ENCODE measurements around the gene MED14.

MED14 gene

DNA sequence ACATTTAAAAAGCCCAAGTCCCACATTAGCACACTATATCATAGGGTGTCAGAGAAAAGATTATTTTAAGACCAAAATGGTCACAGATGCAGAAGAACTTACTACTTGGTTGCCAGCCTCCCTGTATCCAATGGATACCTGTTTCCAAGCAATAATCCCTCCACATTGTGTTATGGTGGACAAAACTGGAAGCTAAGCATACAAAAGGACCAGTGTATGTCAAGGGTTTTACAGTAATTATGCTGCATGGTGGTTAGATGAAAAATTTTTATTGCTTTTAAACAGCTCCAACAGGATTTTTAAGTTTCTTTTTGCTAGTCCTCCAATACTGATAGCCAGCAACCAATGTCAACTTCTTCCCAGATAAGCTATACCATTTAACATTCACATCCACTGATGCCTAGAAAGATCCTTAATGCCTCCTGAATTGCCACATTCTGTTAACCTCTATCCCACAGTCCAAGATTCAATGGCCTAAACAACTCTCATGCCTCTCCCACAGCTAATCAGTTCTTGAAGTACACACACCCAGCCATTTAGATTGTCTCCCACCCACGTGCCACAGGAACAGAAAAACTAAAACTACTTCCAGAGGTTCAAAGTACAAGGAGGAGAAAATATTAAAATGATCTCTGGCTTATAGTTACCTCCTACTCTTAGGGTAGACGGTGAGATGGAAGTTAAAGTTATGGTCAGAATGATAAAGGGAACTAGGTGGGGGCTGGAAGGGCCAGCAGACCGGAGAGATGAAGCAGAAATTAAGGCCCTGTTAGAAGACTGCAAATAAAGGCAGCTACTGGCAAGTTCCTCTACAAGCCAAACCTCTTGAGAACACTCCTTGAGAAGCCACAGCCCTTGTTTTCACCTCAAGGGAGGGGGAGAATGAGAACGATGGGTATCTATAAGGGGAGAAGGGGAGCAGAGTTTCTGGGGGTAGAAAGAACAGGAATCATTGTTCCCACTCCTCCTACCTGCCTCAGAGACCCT is 5.5 kb downstream of the MED14 start:
- DNase-seq (ENCODE audit: low spot score) (no peak), FAIRE-seq (no peak)

DNA sequence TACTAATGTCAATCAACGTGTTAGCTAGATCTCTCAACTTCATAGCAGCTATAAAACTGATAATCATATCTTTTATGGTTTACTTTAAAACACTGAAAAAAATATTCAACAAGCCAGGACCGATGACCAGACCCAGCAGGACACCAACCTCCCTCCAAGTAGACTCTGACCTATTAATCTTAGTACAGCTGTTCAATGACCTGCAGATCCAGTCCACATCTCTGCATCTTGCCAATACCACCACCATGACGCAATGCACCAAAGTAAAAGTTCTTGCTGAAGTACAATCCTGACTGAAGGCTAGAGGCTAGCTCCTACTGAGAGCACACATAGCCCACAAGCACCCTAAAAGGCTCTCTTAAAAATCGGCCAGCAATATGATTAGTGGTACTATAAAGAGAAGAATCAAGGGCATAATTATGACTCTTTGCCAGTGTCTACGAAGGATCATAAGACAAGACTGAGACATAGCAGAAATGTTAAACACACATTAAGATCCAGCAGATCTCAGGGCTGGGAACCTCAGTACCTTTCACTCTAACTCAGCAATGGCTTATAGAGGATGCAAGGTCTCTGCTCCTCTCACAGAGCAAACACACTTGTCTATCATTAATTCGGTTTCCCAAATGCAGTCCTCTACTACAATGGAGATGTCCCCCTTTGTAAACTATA is 7.6 kb downstream of the MED14 start:
- FAIRE-seq (no peak), DNase-seq (ENCODE audit: low spot score) (no peak)

DNA sequence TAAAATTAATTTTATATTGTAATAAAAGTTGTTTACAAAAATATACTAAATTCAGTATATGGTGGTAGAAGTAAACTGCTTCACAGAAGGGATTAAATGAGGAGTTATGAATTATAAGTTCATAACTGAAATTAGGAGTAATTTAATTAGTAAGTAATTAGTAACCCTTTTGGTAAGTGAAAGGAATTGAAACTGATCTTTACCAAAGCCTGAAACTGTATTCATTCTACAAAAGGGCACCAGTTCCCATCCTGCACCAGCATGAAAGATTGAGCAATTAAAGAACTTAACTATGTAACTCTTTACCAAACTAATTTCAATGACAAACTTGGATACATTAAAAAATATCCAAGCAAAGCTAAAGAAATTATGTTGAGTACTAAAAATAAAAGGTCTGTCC is 8.2 kb downstream of the MED14 start:
- DNase-seq (ENCODE audit: low spot score) (no peak), FAIRE-seq (no peak)

DNA sequence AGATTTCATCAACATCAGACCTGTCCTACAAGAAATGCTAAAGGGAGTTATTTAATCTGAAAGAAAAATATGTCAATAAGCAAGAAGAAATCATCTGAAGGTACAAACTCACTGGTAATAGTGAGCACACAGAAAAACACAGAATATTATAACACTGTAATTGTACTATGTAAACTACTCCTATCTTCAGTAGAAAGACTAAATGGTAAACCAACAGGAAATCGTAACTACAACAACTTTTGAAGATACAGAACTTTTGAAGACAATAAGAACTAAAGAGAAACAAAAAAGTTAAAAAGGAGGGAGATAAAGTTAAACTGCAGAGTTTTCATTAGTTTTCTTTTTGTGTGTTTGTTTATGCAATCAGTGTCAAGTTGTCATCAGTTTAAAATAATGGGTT is 12.4 kb downstream of the MED14 start:
- DNase-seq (ENCODE audit: low spot score): no peak
- FAIRE-seq: no peak

DNA sequence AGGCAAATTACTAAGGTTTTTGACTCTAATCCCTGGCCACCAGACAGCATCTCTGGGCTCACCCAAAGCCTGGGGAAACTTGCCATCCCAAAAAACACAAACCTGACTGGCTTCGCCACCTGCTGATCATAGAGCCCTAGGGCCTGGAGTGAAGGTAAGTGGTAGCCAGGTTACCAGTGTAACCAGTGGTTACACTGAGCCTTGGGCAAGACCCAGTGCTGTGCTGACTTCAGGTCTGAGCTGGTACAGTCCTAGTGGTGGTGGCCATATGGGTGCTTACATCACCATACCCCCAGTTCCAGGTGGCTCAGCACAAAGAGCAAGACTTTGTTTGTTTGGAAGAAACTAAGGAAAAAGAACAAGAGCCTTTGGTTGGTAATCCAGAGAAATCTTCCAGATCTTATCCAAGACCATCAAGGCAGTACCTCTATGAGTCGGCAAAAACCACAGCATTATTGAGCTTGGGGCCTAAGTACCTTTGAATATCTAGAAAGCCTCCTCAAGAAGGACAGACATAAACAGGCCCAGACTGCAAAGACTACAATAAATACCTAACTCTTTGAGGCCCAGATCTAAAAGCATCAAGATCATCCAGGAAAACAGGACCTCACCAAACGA is 13.7 kb downstream of the MED14 start:
- no peak for FAIRE-seq

DNA sequence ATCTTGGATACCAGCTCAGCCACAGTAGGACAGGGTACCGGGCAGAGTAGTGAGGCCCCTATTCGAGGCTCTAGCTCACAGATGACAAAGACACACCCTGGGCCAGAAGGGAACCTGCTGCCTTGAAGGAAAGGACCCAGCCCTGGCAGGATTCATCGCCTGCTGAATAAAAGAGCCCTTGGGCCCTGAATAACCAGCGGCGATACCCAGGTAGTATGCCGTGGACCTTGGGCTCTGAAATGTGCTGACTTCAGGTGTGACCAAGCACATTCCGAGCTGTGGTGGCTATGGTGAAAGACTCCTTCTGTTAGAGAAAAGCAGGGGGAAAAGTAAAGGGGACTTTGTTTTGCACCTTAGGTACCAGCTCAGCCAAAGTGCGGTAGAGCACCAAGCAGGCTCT is 14.6 kb downstream of the MED14 start:
- DNase-seq (ENCODE audit: low spot score) (no peak), FAIRE-seq (no peak)

More for the DNA sequence above, 13.7 kb downstream of the MED14 start:
- DNase-seq (ENCODE audit: low spot score): no peak

DNA sequence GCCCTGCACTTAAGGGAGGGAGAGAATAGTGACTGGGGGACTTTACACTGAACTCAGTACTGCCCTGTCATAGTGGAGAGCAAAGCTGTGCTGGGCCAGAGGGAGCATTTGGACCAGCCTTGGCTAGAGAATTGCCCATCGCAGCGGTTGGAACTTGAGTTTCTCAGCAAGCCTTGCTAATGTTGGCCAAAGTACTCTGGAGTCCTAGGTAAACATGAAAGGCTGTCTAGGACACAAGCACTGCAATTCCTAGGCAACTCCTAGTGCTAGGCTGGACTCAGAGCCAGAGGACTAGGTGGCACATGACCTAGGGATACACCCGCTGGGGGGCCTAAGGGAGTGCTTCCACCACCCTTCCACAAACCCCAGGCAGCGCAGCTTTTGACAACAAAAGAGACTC is 15.0 kb downstream of the MED14 start:
- DNase-seq (ENCODE audit: low spot score) (no peak), FAIRE-seq (no peak)

DNA sequence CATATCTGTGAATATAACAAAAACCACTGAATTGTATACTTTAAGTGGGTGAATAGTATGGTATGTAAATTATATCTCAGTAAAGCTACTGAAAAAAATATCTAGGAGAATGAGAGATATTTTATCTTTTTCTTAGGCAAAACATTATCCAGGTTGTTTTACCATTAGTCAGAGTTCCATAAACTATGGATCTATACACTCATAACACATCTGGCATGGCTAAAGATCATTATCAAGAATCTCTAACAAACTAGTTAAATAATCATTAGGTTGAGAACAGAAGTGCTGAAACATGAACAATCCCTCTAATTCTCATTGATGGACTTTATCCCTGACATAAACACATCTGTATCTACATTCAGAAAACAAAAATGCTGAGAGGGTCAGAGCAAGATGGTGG is 15.6 kb downstream of the MED14 start:
- no peak for FAIRE-seq
- no peak for DNase-seq (ENCODE audit: low spot score)

DNA sequence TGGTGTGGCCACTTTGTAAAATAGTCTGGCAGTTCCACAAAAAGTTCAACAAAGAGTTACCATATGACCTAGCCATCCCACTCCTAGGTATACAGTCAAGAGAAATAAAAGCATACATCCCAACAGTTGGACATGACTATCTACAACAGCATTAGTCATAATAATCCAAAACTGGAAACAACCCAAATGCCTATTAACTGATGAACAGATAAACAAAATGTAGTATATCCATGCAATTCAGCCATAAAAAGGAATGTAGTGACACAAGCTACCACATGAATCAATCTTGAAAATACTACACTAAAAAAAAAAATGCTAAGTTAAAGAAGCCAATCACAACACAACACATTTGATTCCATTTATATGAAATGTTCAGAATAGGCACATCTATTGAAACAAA is 16.1 kb downstream of the MED14 start:
- DNase-seq (ENCODE audit: low spot score): no peak
- FAIRE-seq: no peak

DNA sequence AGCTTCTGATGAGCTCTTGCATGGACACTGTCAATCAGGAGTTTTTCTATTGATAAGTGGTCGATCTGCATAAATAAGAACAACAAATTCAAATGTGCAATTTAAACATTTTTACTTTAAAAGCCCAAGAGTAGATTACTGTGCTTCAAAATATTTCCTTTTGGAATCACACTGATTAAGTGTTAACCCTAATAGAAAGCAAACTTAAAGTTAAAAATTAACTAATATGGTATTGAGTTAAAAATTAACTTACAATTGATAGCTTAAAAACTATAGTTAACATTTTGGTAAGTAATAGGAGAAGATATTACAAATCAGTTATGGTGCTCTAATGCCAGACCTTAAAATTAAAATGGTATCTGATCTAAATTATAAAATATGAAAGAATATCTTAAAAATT is 25.9 kb downstream of the MED14 start:
- FAIRE-seq (no peak), DNase-seq (ENCODE audit: low spot score) (no peak)

DNA sequence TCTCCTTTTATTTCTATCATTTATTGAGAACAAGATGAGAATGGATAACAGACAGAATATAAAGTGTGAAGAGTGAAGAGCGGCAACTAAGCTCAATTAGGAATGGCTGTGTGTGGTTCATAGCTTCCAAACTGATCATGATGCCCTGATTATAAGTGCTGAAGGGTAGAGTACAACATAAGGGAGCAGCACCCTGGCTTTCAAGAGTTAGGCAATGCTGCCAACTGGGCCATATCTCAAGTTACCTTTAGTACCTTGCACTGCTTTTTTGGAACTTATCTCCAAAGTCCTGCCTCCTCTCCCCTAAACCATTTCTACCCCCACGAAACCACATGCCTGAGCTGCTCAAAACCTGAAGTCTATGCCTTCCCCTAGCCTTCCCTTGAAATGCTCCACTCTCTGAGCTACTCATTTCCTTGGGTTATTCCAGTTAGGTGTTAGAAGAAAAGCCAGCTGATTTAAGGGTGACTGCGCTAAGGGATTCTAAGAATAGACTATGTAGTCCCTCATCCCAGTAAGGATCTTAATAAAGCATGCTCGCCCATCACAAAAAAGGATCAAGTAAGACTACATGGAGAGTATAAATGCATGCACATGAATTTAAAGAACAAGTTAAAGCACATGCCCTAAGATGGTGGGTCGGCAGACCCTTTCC is 29.6 kb downstream of the MED14 start:
- DNase-seq (ENCODE audit: low spot score) (no peak), FAIRE-seq (no peak)

DNA sequence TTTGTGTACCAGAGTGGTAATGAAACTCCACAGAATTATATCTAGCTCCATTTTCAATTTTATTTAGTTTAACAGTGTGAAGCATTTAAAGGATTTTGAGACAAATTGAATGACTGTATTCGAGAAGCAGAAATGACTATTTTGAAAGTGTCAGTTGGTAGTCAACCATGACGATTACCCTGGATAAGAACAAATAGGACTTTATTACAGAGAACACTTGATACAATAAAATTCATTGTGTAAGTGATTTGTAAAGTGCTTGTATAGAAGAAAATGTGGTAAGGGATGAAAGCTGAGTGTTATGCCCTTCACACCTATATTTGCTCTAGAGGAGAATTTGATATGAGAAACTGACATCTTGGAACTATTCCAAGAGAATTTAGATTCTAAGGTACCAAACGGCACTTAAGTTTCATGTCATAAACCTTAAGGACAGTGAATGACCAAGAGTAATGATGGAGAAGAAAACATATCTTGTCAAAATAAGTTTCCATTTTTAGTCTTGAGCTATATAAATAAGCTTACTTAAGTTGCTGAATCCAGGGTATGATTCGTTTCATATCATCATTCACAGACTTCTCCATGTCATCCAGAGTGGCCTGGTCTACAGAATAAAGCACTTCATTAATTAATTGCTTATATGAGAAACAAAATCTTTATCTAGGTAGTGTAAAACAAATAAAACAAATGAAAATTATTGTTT is 34.6 kb downstream of the MED14 start:
- FAIRE-seq (no peak), DNase-seq (ENCODE audit: low spot score) (no peak)

DNA sequence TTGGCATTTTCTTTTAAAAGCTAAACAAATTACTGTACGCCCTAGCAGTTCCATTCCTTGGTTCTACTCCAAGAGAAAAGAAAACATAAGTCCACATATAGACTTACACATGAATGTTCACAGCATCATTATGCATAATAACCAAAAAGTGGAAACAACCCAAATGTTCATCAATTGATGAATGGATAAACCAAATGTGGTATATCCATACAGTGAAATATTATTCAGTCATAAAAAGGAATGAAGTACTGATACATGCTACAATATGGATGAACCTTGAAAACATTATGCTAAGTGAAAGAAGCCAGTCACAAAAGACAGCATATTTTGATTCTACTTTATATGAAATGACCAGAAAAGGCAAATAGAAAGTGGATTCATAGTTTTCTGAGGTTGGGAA is 36.5 kb downstream of the MED14 start:
- FAIRE-seq: no peak
- no peak for DNase-seq (ENCODE audit: low spot score)

DNA sequence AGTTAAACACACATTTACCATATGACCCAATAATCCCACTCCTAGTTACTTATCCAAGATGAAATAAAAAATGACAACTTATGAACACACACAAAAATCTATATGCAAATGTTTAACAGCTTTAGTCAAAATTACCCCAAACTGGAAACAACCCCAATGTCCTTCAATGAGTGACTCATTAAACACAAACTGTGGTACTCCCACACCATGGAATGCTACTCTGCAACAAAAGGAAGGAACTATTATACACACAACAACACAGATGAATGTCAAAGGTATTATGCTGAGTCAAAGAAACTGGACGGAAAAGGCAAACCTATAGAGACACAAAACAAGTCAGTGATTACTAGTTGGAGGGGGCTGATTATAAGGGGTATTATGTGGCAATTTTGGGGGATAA is 40.5 kb downstream of the MED14 start:
- FAIRE-seq: no peak

DNA sequence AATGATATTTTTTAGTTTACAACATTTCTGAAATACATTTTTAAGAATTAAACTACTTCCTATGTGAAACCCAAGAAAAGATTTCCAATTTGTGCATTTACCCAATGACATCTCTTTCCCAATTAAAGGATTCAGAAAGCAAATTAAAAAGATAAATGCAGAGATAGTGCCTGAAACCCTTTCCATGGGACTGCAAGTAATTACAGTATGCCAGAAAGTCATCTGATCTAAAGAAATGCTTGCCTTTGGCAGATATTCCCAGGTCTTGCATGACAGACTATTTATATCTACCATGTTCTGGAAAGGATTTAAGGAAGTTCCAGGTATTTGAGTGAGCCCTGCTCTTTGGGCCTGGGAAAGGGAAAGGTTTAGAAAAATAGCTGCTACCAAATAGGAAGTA is 46.4 kb downstream of the MED14 start:
- no peak for DNase-seq (ENCODE audit: low spot score)
- FAIRE-seq: no peak

More for the DNA sequence above, 40.5 kb downstream of the MED14 start:
- no peak for DNase-seq (ENCODE audit: low spot score)

DNA sequence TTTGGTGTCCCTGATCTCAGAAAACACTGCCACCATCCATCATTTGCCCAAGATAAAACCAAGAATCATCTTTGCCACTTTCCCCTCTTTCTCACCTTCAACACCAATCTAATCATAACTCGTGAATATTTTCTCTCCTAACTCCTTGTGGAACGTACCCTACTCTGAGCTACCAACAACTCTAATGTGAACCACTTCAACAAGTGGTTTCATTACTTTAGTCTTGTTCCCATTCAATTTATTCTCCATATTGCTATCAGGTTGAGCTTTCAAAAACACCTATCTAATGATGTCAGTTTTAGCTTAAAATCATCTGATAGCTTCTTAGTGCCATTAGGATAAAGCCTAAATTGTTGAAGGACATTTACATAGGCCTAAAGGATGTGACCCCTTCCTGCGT is 48.2 kb downstream of the MED14 start:
- no peak for DNase-seq (ENCODE audit: low spot score)
- no peak for FAIRE-seq

DNA sequence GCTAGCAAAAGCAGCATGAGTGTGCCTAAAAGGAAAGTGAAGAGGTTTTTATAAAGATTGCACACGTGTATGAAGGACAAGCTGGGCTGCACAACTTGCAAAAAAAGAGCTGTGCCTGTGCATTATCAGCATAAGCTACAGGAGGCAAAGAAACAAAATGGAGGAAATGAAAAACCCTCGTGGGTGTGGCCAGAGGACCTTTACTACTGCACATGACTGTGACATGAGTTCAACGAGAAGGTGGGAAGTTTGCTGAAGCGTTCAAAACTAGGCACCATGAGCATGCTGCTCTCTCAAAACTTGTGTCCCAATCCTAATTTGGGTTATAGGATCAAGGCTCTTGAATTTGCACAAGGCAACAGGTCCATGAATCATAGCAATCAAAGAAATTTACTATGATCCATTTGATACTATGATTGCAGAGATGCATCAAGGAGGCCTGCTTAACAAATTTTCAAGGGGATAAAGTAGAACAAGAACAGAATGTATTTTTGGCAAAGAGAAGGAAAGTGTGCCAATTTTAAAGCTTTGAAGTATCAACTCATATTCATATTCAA is 49.9 kb downstream of the MED14 start:
- DNase-seq (ENCODE audit: low spot score) (no peak), FAIRE-seq (no peak)

DNA sequence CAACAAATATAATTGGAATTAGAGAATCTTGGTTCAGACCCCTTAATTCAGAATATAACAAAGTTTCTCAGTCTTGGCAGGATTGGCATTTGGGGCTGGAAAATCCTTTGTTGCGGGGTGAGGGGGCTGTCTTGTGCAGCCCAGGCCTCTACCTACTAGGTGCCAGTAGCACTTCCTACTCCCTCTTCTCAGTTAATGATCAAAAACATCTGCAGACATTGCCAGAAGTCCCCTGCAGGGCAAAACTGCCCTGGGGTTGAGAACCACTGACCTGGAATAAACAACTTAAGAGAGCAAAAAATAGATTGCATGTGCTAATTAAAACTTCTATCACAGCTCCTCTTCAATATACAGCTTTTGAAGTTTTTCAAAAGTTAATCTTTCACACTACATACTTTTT is 51.2 kb downstream of the MED14 start:
- FAIRE-seq (no peak), DNase-seq (ENCODE audit: low spot score) (no peak)

DNA sequence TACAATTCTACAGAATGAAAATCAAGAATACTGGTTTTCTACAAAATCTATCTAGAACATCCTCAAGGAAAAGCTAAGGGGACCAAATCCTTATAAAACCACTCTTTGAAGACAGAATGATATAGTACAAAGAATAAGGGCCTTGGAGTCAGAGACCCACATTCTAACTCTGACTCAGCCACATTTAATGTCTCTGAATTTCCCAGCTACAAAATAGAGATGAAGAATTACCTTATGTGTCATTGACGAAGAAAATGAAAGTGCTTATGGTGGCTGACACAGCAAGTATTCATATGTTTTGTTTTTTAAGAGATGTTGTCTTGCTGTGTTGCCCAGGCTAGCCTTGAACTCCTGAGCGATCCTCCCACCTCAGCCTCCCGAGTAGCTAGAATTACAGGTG is 52.1 kb downstream of the MED14 start:
- DNase-seq (ENCODE audit: low spot score): no peak
- FAIRE-seq: no peak

DNA sequence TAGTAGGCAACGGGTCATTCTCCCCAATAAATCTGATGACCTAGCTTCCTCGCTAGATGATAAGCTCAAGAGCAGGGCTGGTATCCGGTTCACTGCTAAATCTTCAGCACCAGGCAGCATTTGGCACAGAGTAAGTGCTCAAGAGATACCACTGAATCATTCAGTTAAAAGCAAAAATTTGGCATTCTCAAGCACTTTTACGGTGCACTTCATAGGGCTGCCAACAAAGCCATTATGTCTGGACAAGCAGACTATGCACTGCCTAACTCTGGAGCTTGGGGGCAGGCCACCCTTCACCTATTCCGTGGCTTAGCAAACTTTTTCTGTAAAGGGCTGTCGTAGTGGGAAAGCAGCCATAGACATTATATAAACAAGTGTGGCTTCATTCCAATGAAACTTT is 64.2 kb downstream of the MED14 start:
- DNase-seq (ENCODE audit: low spot score) (no peak), FAIRE-seq (no peak)

All from urothelium cell line (cell line).